ENCODE measurements around the gene SLC22A17. TPM values are rescaled to one million over a fixed set of nuclear protein-coding genes. Genes with fewer than 3 reads are reported as not detected.

The SLC22A17 gene
- total and polyA plus RNA-seq, 10 of the 15 experiments (the other 5 are each of a cell fraction or from before 2014, with no cell fraction given) = not detected

DNA sequence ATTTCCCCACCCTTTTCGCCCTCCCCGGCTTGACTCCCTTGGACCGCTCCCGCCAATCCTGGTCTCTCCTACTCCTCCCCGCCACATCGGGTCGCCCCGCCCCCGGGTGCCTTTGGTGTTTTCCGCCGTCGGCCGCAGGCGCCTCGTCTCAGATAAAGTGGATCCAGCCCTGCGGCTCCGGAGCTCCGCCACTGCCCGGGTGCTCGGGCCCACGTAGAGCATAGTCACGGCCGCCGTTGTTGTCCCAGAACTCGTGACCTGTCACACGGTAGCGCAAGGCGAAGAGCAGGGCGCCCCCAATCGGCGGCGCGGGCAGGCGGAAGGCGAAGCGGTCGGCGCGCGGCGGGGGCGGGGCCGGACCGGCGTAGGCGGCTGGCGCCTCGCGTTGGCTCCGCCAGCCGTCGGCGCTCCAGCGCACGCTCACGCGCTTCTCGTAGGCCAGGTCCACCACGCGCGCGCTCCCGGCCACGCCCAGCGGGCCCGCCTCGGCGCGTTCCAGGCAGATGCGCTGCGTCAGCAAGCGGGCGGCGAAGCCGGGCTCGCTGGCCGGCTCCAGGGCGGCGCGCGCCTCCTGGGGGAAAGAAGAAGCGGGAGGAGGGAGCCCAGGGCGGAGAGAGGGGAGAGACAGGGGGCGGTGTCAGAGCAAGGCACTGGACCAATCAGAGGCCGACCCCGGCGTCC lies 51.3 kb downstream of the SLC22A17 start (continued):
- peak; percentile 55; the same call in 1 of the 2 replicates for TF ChIP-seq PML (IDR thresholded peaks at IDR 0.05; ENCODE audit: low read length)
- no peak for TF ChIP-seq CUX1 (IDR thresholded peaks at IDR 0.05; ENCODE audit: insufficient replicate concordance, low read depth, low read length)
- no peak for TF ChIP-seq MEF2B (IDR thresholded peaks at IDR 0.05; ENCODE audit: partially characterized antibody, poor library complexity, severe bottlenecking)
- TF ChIP-seq, protein P1, sequence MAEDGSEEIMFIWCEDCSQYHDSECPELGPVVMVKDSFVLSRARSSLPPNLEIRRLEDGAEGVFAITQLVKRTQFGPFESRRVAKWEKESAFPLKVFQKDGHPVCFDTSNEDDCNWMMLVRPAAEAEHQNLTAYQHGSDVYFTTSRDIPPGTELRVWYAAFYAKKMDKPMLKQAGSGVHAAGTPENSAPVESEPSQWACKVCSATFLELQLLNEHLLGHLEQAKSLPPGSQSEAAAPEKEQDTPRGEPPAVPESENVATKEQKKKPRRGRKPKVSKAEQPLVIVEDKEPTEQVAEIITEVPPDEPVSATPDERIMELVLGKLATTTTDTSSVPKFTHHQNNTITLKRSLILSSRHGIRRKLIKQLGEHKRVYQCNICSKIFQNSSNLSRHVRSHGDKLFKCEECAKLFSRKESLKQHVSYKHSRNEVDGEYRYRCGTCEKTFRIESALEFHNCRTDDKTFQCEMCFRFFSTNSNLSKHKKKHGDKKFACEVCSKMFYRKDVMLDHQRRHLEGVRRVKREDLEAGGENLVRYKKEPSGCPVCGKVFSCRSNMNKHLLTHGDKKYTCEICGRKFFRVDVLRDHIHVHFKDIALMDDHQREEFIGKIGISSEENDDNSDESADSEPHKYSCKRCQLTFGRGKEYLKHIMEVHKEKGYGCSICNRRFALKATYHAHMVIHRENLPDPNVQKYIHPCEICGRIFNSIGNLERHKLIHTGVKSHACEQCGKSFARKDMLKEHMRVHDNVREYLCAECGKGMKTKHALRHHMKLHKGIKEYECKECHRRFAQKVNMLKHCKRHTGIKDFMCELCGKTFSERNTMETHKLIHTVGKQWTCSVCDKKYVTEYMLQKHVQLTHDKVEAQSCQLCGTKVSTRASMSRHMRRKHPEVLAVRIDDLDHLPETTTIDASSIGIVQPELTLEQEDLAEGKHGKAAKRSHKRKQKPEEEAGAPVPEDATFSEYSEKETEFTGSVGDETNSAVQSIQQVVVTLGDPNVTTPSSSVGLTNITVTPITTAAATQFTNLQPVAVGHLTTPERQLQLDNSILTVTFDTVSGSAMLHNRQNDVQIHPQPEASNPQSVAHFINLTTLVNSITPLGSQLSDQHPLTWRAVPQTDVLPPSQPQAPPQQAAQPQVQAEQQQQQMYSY (CRISPR knock-in tag; IDR thresholded peaks at IDR 0.05) = no peak
- no peak for TF ChIP-seq SIX5 (IDR thresholded peaks at IDR 0.05; ENCODE audit: low read depth, low read length, severe bottlenecking)
- TF ChIP-seq SP1 (IDR thresholded peaks at IDR 0.05; ENCODE audit: low read depth, low read length) = no peak
- TF ChIP-seq TBL1XR1 (IDR thresholded peaks at IDR 0.05; ENCODE audit: low read depth, low read length) = peak; percentile 58; the same call in 1 of the 2 replicates
- TF ChIP-seq BACH1 (IDR thresholded peaks at IDR 0.05; ENCODE audit: borderline replicate concordance) = peak; percentile 96
- no peak for TF ChIP-seq NFXL1 (IDR thresholded peaks at IDR 0.05; ENCODE audit: borderline replicate concordance)
- TF ChIP-seq, protein P2, sequence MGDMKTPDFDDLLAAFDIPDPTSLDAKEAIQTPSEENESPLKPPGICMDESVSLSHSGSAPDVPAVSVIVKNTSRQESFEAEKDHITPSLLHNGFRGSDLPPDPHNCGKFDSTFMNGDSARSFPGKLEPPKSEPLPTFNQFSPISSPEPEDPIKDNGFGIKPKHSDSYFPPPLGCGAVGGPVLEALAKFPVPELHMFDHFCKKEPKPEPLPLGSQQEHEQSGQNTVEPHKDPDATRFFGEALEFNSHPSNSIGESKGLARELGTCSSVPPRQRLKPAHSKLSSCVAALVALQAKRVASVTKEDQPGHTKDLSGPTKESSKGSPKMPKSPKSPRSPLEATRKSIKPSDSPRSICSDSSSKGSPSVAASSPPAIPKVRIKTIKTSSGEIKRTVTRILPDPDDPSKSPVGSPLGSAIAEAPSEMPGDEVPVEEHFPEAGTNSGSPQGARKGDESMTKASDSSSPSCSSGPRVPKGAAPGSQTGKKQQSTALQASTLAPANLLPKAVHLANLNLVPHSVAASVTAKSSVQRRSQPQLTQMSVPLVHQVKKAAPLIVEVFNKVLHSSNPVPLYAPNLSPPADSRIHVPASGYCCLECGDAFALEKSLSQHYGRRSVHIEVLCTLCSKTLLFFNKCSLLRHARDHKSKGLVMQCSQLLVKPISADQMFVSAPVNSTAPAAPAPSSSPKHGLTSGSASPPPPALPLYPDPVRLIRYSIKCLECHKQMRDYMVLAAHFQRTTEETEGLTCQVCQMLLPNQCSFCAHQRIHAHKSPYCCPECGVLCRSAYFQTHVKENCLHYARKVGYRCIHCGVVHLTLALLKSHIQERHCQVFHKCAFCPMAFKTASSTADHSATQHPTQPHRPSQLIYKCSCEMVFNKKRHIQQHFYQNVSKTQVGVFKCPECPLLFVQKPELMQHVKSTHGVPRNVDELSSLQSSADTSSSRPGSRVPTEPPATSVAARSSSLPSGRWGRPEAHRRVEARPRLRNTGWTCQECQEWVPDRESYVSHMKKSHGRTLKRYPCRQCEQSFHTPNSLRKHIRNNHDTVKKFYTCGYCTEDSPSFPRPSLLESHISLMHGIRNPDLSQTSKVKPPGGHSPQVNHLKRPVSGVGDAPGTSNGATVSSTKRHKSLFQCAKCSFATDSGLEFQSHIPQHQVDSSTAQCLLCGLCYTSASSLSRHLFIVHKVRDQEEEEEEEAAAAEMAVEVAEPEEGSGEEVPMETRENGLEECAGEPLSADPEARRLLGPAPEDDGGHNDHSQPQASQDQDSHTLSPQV (IDR thresholded peaks at IDR 0.05) = 0 out of 2 replicates have a peak, but pooled peaks have one; percentile 48
- no peak for TF ChIP-seq JUNB (IDR thresholded peaks at IDR 0.05)
- 0 out of 2 replicates have a peak, but pooled peaks have one; percentile 29 for TF ChIP-seq TCF3 (IDR thresholded peaks at IDR 0.05; ENCODE audit: borderline replicate concordance, insufficient read depth, low read depth, low read length)
- TF ChIP-seq ZNF384 (IDR thresholded peaks at IDR 0.05; ENCODE audit: borderline replicate concordance, low read depth, low read length) = no peak
- TF ChIP-seq MYC (IDR thresholded peaks at IDR 0.05; ENCODE audit: insufficient read depth, insufficient read length, insufficient replicate concordance, low read length, severe bottlenecking) = no peak
- TF ChIP-seq MTA2 (IDR thresholded peaks at IDR 0.05; ENCODE audit: low read depth) = no peak
